ENCODE measurements around the gene PPP1R18.
"Not testable (repeated sequence)": the region's sequence is repeated elsewhere in the genome, so short reads cannot be mapped to it uniquely, and the experiment has no call there.

Gene PPP1R18

DNA sequence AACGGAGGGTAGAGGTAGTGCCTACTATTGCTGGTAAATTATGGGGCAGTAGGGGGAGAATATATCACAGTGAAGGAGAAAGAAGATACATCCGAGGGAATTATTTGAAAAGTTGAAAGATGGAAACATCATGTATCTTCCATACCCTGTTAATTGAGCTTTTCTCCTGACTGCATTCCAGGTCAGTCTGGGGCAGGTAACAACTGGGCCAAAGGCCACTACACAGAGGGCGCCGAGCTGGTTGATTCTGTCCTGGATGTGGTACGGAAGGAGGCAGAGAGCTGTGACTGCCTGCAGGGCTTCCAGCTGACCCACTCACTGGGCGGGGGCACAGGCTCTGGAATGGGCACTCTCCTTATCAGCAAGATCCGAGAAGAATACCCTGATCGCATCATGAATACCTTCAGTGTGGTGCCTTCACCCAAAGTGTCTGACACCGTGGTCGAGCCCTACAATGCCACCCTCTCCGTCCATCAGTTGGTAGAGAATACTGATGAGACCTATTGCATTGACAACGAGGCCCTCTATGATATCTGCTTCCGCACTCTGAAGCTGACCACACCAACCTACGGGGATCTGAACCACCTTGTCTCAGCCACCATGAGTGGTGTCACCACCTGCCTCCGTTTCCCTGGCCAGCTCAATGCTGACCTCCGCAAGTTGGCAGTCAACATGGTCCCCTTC, 36.9 kb upstream of the PPP1R18 start:
- H3K27me3 Mint-ChIP-seq (ENCODE audit: low read depth); H3K9me3 Mint-ChIP-seq; DNase-seq (ENCODE audit: low spot score): not testable (repeated sequence)
- Mint-ChIP-seq H3K4me3 (peak overlapping the region; percentile 93), H3K4me1 (ENCODE audit: low read depth) (peaks cover 40% of the 10 kb centered on the region), H3K36me3 (ENCODE audit: low read depth) (peaks cover 65% of the 10 kb centered on the region), H3K27ac (peak overlapping the region; percentile 92)

DNA sequence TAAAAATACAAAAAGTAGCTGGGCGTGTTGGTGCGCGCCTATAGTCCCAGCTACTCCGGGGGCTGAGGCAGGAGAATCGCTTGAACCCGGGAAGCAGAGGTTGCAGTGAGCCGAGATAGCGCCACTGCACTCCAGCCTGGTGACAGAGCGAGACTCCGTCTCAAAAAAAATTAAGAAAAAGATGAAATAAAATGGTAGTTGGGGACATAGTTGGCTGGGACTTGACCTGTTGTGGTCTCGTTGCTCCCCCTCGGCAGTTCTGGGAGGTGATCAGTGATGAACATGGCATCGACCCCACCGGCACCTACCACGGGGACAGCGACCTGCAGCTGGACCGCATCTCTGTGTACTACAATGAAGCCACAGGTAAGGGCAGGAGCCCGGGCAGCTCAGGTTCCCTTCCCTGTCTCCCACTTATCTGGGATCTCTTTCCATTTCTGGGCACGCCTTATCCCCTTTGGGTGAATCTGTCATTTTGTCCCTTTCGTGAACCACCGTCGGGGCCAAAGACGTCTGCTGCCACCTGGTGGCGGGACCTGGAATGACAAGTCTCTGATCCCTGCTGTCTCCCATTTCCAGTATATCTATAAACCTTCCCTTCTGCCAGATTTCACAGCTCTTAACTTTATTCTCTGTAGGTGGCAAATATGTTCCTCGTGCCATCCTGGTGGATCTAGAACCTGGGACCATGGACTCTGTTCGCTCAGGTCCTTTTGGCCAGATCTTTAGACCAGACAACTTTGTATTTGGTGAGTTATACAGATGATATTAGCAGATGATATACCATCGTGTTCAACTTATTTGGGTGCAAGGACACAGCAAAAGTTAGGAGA, 36.1 kb upstream of the PPP1R18 start:
- peak; percentile 77 for DNase-seq (ENCODE audit: low spot score)
- peaks cover 4% of the 10 kb centered on the region for H3K27me3 Mint-ChIP-seq (ENCODE audit: low read depth)
- peak overlapping the region; percentile 92 for H3K27ac Mint-ChIP-seq
- H3K4me3 Mint-ChIP-seq, result peak overlapping the region; percentile 93
- H3K4me1 Mint-ChIP-seq (ENCODE audit: low read depth), result peaks cover 42% of the 10 kb centered on the region
- peaks cover 63% of the 10 kb centered on the region for H3K36me3 Mint-ChIP-seq (ENCODE audit: low read depth)
- H3K9me3 Mint-ChIP-seq, result no peaks in the 10 kb centered on the region

DNA sequence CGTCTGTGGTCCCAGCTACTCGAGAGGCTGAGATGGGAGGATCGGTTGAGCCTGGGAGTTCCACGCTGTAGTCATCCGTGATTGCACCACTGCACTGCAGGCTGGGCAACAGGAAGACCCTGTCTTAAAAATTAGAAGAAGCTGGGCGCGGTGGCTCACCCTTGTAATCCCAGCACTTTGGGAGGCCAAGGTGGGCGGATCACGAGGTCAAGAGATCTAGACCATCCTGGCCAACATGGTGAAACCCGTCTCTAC, 35.5 kb upstream of the PPP1R18 start:
- Mint-ChIP-seq H3K36me3 (ENCODE audit: low read depth) (peaks cover 63% of the 10 kb centered on the region), H3K4me1 (ENCODE audit: low read depth) (peaks cover 42% of the 10 kb centered on the region), H3K27ac (peak overlapping the region; percentile 92), H3K4me3 (peak overlapping the region; percentile 93)
- DNase-seq (ENCODE audit: low spot score); H3K9me3 Mint-ChIP-seq; H3K27me3 Mint-ChIP-seq (ENCODE audit: low read depth): not testable (repeated sequence)

DNA sequence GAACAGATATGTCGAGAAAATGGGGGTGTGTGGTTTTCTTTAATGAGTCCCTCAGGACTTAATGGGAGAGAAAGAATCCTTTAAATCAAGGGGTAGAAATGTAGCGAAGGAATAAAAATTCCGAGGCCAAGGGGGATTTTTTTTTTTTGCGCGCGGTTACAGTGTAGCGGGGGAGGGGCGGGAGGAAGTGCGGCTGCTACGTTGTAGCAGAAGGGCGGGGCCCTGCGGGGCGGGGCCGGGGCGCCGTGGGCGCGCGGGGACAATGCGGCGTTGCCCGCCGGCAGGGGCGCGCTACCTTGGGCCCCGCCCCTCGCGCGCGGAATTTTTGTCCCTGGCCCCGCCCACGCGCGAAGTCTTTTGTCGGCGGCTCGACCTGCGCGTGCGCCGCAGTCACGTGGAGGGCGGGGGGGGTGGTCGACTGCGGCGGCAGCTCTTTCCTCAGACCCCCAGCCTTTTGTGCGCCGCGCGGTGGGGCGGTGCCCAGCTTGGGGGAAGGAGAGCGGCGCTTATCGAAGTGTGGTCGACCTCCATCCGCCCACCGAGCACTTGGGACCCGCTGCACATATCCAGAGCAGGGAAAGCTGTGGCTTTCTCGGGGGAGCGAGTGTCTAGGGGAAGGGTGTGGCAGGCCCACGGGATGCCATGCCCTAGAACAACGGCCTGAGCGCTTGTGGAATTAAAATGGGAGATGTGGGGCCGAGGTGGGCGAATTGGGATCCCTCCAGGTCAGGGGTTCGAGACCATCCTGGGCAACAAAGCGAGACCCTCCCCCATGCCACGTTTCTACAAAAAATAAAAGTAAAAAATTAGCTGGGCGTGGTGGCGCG, 35.0 kb upstream of the PPP1R18 start:
- peaks cover 46% of the 10 kb centered on the region for H3K4me1 Mint-ChIP-seq (ENCODE audit: low read depth)
- H3K36me3 Mint-ChIP-seq (ENCODE audit: low read depth), result peaks cover 65% of the 10 kb centered on the region
- H3K4me3 Mint-ChIP-seq, result peak overlapping the region; percentile 93

GRCh38 chr6:30720738-30721197, 34.3 kb upstream of the PPP1R18 start:
- Mint-ChIP-seq H3K27ac (peak overlapping the region; percentile 92), H3K4me3 (peak overlapping the region; percentile 93), H3K36me3 (ENCODE audit: low read depth) (peaks cover 68% of the 10 kb centered on the region), H3K4me1 (ENCODE audit: low read depth) (peaks cover 50% of the 10 kb centered on the region), H3K27me3 (ENCODE audit: low read depth) (peaks cover 4% of the 10 kb centered on the region), H3K9me3 (no peaks in the 10 kb centered on the region)
- DNase-seq (ENCODE audit: low spot score), result peak; percentile 69

More for the DNA sequence above, 35.0 kb upstream of the PPP1R18 start:
- Mint-ChIP-seq H3K27ac (peak overlapping the region; percentile 92), H3K9me3 (no peaks in the 10 kb centered on the region), H3K27me3 (ENCODE audit: low read depth) (peaks cover 4% of the 10 kb centered on the region)
- peak; percentile 95 for DNase-seq (ENCODE audit: low spot score)

GRCh38 chr6:30719791-30720737, 33.6 kb upstream of the PPP1R18 start, which contains the start of gene TUBB:
Gene TUBB, plus strand, starts transcription at chr6:30720352. Its CDS starts 155 bp downstream, at chr6:30720507.
- Mint-ChIP-seq H3K9me3 (no peaks in the 10 kb centered on the region), H3K27me3 (ENCODE audit: low read depth) (peaks cover 4% of the 10 kb centered on the region), H3K4me3 (peak within 1 kb of the TSS; percentile 93), H3K36me3 (ENCODE audit: low read depth) (peaks cover 67% of the 10 kb centered on the region), H3K4me1 (ENCODE audit: low read depth) (peaks cover 49% of the 10 kb centered on the region), H3K27ac (peak within 1 kb of the TSS; percentile 92)
- DNase-seq (ENCODE audit: low spot score), result peak; percentile 96

- peak overlapping the region; percentile 93 for H3K4me3 Mint-ChIP-seq
Measured at GRCh38 chr6:30719356-30719755, 32.9 kb upstream of the PPP1R18 start.

GRCh38 chr6:30717845-30718720, 31.6 kb upstream of the PPP1R18 start:
- not testable (repeated sequence) for DNase-seq (ENCODE audit: low spot score); H3K27me3 Mint-ChIP-seq (ENCODE audit: low read depth); H3K9me3 Mint-ChIP-seq
- peak overlapping the region; percentile 98 for H3K27ac Mint-ChIP-seq
- H3K36me3 Mint-ChIP-seq (ENCODE audit: low read depth), result peaks cover 65% of the 10 kb centered on the region
- peaks cover 44% of the 10 kb centered on the region for H3K4me1 Mint-ChIP-seq (ENCODE audit: low read depth)
- peak overlapping the region; percentile 93 for H3K4me3 Mint-ChIP-seq

More at GRCh38 chr6:30719356-30719755, 32.9 kb upstream of the PPP1R18 start:
- H3K36me3 Mint-ChIP-seq (ENCODE audit: low read depth), result peaks cover 67% of the 10 kb centered on the region
- no peaks in the 10 kb centered on the region for H3K9me3 Mint-ChIP-seq
- H3K27me3 Mint-ChIP-seq (ENCODE audit: low read depth), result peaks cover 4% of the 10 kb centered on the region
- H3K4me1 Mint-ChIP-seq (ENCODE audit: low read depth), result peaks cover 50% of the 10 kb centered on the region
- no peak for DNase-seq (ENCODE audit: low spot score)
- H3K27ac Mint-ChIP-seq, result peak overlapping the region; percentile 92

DNA sequence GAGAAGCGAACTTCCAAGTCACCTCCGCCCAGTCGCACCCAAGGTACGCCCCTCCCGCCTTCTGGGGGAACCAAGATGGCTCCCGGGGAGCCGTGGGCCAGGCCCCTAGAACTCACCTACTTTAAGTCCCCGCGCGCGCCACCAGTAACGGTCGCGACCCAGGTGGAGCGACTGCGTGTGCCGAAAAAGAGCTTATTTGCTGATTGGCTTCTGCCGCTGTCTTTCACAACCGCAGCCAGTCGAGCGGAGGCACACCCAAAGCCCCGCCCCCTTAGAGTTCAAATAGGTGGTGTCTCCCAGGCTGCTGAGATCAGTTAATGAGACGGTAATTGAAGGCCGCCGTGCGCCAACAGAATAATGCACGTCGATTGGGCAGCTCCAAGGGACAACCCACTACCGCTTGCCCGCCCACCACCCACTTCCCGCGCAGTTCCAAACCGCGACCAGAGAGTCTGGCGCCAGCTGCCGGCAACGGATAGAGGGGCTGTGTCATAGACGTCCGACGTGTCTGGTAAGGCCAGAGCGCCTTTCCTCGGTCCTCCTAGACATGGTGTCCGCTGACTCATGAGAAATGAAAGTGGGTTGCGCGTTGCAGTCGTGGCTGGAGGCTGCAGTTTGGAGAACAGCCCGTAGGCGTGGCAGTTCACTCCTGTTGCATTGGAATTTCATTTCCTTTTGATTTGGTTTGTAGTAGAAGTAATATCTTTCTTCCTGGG, 30.8 kb upstream of the PPP1R18 start, which contains the start of gene MDC1:
Gene MDC1 (minus strand): TSS at position 153 of the 716 bp plus-strand sequence. CDS start 2,106 bp downstream, outside the sequence.
- Mint-ChIP-seq H3K27ac (peak within 1 kb of the TSS; percentile 98), H3K27me3 (ENCODE audit: low read depth) (peaks cover 4% of the 10 kb centered on the region)

DNA sequence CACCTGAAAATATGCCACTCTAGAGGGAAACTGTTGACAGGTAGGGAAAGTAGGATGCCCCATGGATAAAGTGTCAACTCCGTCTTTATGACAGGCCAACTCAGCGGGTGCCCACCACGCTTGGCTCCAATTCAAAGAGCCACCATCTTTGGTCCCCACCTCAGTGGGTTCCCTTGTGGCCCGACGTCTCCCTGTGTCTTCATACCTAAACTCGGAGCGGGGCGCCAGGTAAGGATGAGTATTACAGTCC, 30.4 kb upstream of the PPP1R18 start:
- H3K4me1 Mint-ChIP-seq (ENCODE audit: low read depth), result peaks cover 52% of the 10 kb centered on the region
- H3K9me3 Mint-ChIP-seq, result no peaks in the 10 kb centered on the region
- peak overlapping the region; percentile 98 for H3K27ac Mint-ChIP-seq
- peaks cover 65% of the 10 kb centered on the region for H3K36me3 Mint-ChIP-seq (ENCODE audit: low read depth)
- H3K4me3 Mint-ChIP-seq, result peak overlapping the region; percentile 93
- DNase-seq (ENCODE audit: low spot score), result no peak
- peaks cover 4% of the 10 kb centered on the region for H3K27me3 Mint-ChIP-seq (ENCODE audit: low read depth)

More for the DNA sequence above, 30.8 kb upstream of the PPP1R18 start, which contains the start of gene MDC1:
- H3K4me1 Mint-ChIP-seq (ENCODE audit: low read depth), result peaks cover 47% of the 10 kb centered on the region
- peak within 1 kb of the TSS; percentile 93 for H3K4me3 Mint-ChIP-seq
- peaks cover 65% of the 10 kb centered on the region for H3K36me3 Mint-ChIP-seq (ENCODE audit: low read depth)
- DNase-seq (ENCODE audit: low spot score), result peak; percentile 100
- no peaks in the 10 kb centered on the region for H3K9me3 Mint-ChIP-seq

DNA sequence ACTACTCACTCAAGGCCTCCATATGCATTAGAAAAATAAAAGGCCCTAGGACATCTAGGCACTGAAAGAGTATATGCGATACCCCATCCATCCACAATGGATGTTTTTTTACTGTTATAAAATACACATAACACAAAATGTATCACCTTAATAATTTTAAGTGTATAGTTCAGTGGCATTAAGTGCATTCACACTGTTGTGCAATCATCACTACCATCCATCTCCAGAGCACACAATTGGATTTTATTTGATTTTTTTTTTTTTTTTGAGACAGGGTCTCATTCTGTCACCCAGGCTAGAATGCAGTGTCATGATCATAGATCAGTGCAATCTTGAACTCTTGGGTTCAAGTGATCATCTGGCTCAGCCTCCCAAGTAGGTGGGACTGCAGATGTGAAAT, 27.8 kb upstream of the PPP1R18 start:
- Mint-ChIP-seq H3K27me3 (ENCODE audit: low read depth) (no peaks in the 10 kb centered on the region), H3K4me1 (ENCODE audit: low read depth) (peaks cover 57% of the 10 kb centered on the region), H3K36me3 (ENCODE audit: low read depth) (peaks cover 65% of the 10 kb centered on the region), H3K9me3 (no peaks in the 10 kb centered on the region), H3K27ac (no peak overlapping the region), H3K4me3 (no peak overlapping the region)
- DNase-seq (ENCODE audit: low spot score), result no peak

All from T-helper 2 cell treated with Interferon-gamma antibody and Interleukin-4, amounts not matched to agents 5 μg/mL and 100 μg/mL, for 36 hours (primary cell).